H7 (cell line): ENCODE measurements around the gene FALEC. TPM values are rescaled to one million over a fixed set of nuclear protein-coding genes. Genes with fewer than 3 reads are reported as not detected.
"Not testable (repeated sequence)": the region's sequence is repeated elsewhere in the genome, so short reads cannot be mapped to it uniquely, and the experiment has no call there.

ENCODE experiments used
- DNase-seq: peaks from one replicate; pipeline ENCODE4 v3.0.0; 2012
- H3K27me3 ChIP-seq: 2 replicates; pipeline ENCODE4 v1.6.0; 2011; ENCODE audit warnings: mild to moderate bottlenecking, low read length; ENCODE audit not compliant: control insufficient read depth, insufficient read depth
- H3K36me3 ChIP-seq: replicated peaks from 2 replicates; pipeline ENCODE4 v1.5.1; 2011; ENCODE audit warnings: low read length; ENCODE audit not compliant: control insufficient read depth, insufficient read depth
- H3K4me3 ChIP-seq: 2 replicates; pipeline ENCODE4 v1.5.1; 2011; ENCODE audit warnings: low read depth, mild to moderate bottlenecking, control low read depth, low read length, moderate library complexity; ENCODE audit not compliant: insufficient read depth
- total RNA-seq: library from RNA; depleted of rRNA; stranded (reverse); fragments of >200 nt; shearing (Covaris generic); gene quantifications from 2 replicates; pipeline ENCODE4 v1.2.3, GENCODE V29; 2014; rRNA removed

Gene FALEC
- total RNA-seq, 1 experiment from 2014 or later = 2.6 TPM

GRCh38 chr1:150576794-150577556 is 61.4 kb downstream of the FALEC start:
- Histone ChIP-seq H3K27me3 (no peaks in the 10 kb centered on the region), H3K36me3 (peaks cover 31% of the 10 kb centered on the region), H3K4me3 (peak overlapping the region; percentile 99)
- no peak for DNase-seq

- H3K36me3 ChIP-seq = peaks cover 31% of the 10 kb centered on the region
These were observed 62.2 kb downstream of the FALEC start for GRCh38 chr1:150577557-150578271.

GRCh38 chr1:150578272-150579109 is 62.9 kb downstream of the FALEC start:
- Histone ChIP-seq H3K27me3 (no peaks in the 10 kb centered on the region), H3K4me3 (peak overlapping the region; percentile 99), H3K36me3 (peaks cover 28% of the 10 kb centered on the region)
- DNase-seq = no peak

More at GRCh38 chr1:150577557-150578271, 62.2 kb downstream of the FALEC start:
- no peak for DNase-seq
- Histone ChIP-seq H3K4me3 (peak overlapping the region; percentile 99), H3K27me3 (no peaks in the 10 kb centered on the region)

GRCh38 chr1:150579110-150579944 is 63.8 kb downstream of the FALEC start, which contains the start of gene MCL1:
TSS of gene MCL1 (minus strand) at chr1:150579610. CDS start at chr1:150579530, 80 bp downstream.
- Histone ChIP-seq H3K36me3 (peaks cover 28% of the 10 kb centered on the region), H3K4me3 (peak within 1 kb of the TSS; percentile 99), H3K27me3 (no peaks in the 10 kb centered on the region)
- peak; percentile 97 for DNase-seq

GRCh38 chr1:150579945-150580642 is 64.5 kb downstream of the FALEC start:
- Histone ChIP-seq H3K36me3 (peaks cover 21% of the 10 kb centered on the region), H3K27me3 (no peaks in the 10 kb centered on the region), H3K4me3 (peak overlapping the region; percentile 60)
- no peak for DNase-seq

GRCh38 chr1:150580966-150581365 is 65.4 kb downstream of the FALEC start:
- H3K4me3 ChIP-seq, DNase-seq, H3K27me3 ChIP-seq: not testable (repeated sequence)
- peaks cover 13% of the 10 kb centered on the region for H3K36me3 ChIP-seq

GRCh38 chr1:150581437-150581836 is 65.9 kb downstream of the FALEC start:
- not testable (repeated sequence) for DNase-seq, H3K4me3 ChIP-seq, H3K27me3 ChIP-seq
- peaks cover 11% of the 10 kb centered on the region for H3K36me3 ChIP-seq

GRCh38 chr1:150581962-150582361 is 66.4 kb downstream of the FALEC start:
- not testable (repeated sequence) for H3K36me3 ChIP-seq, H3K27me3 ChIP-seq, DNase-seq, H3K4me3 ChIP-seq

GRCh38 chr1:150582371-150582770 is 66.8 kb downstream of the FALEC start:
- Histone ChIP-seq H3K36me3 (peaks cover 4% of the 10 kb centered on the region), H3K27me3 (no peaks in the 10 kb centered on the region), H3K4me3 (no peak overlapping the region)
- no peak for DNase-seq

Other genes with a start within 250 kb of the FALEC start
- 175 and 179 TPM in 2 replicates for gene APH1A, start 246.7 kb upstream of the FALEC start, total RNA-seq
- 5.0 and 15.6 TPM in 2 replicates for gene C1orf54, start 243.0 kb upstream of the FALEC start, total RNA-seq
- gene CIART, start 233.2 kb upstream of the FALEC start, total RNA-seq = 5.3 and 10.6 TPM in 2 replicates
- gene MRPS21, start 221.9 kb upstream of the FALEC start, total RNA-seq = 113 and 129 TPM in 2 replicates
- 46.9 and 58.0 TPM in 2 replicates for gene PRPF3, start 194.2 kb upstream of the FALEC start, total RNA-seq
- gene RPRD2, start 151.6 kb upstream of the FALEC start, total RNA-seq = 14.5 and 19.0 TPM in 2 replicates
- gene TARS2, start 28.3 kb upstream of the FALEC start, total RNA-seq = 65.3 and 76.9 TPM in 2 replicates
- 1.9 and 3.6 TPM in 2 replicates for gene ECM1, start 7.6 kb upstream of the FALEC start, total RNA-seq
- gene ADAMTSL4, start 33.7 kb downstream of the FALEC start, total RNA-seq = 4.2 and 8.1 TPM in 2 replicates
- 165 and 234 TPM in 2 replicates for gene MCL1, start 63.9 kb downstream of the FALEC start, total RNA-seq
- 373 and 448 TPM in 2 replicates for gene ENSA, start 113.9 kb downstream of the FALEC start, total RNA-seq
- gene GOLPH3L, start 181.4 kb downstream of the FALEC start, total RNA-seq = 24.0 and 33.5 TPM in 2 replicates
- gene HORMAD1, start 205.1 kb downstream of the FALEC start, total RNA-seq = 0.59 TPM in 1 of 2 replicates, not detected in the other